H9 (cell line): ENCODE measurements around the gene CLPX. TPM values are rescaled to one million over a fixed set of nuclear protein-coding genes. Genes with fewer than 3 reads are reported as not detected.
"Not testable (repeated sequence)": the region's sequence is repeated elsewhere in the genome, so short reads cannot be mapped to it uniquely, and the experiment has no call there.

Source experiments
- DNase-seq: peaks from one replicate; pipeline ENCODE4 v3.0.0-alpha.2; 2017
- H2AFZ ChIP-seq: one replicate; pipeline ENCODE4 v1.6.1; 2013; ENCODE audit warnings: mild to moderate bottlenecking, low read length, control low read depth, moderate library complexity
- H2AK5ac ChIP-seq: 2 replicates; pipeline ENCODE4 v1.6.1; 2013; ENCODE audit warnings: low read length, control low read depth, mixed read lengths; ENCODE audit not compliant: insufficient read length
- H2BK120ac ChIP-seq: one replicate; pipeline ENCODE4 v1.6.1; 2013; ENCODE audit warnings: low read depth, mild to moderate bottlenecking, low read length, control low read depth, inconsistent platforms; ENCODE audit not compliant: poor library complexity, severe bottlenecking
- H2BK12ac ChIP-seq: 2 replicates; pipeline ENCODE4 v1.6.1; 2013; ENCODE audit warnings: low read length, control low read depth, mixed read lengths, low read depth; ENCODE audit not compliant: insufficient read length
- H2BK15ac ChIP-seq: 2 replicates; pipeline ENCODE4 v1.6.1; 2013; ENCODE audit warnings: low read depth, low read length, control low read depth
- H2BK20ac ChIP-seq: one replicate; pipeline ENCODE4 v1.6.1; 2013; ENCODE audit warnings: low read depth, mild to moderate bottlenecking, low read length, control low read depth, inconsistent platforms; ENCODE audit not compliant: poor library complexity, severe bottlenecking
- H2BK5ac ChIP-seq: 2 replicates; pipeline ENCODE4 v1.6.1; 2013; ENCODE audit warnings: low read length, control low read depth, mixed read lengths; ENCODE audit not compliant: insufficient read length
- H3K14ac ChIP-seq: 2 replicates; pipeline ENCODE4 v1.6.1; 2013; ENCODE audit warnings: low read length, control low read depth; ENCODE audit not compliant: insufficient read depth
- H3K18ac ChIP-seq: 2 replicates; pipeline ENCODE4 v1.6.1; 2013; ENCODE audit warnings: low read depth, mild to moderate bottlenecking, mixed read lengths, low read length, control low read depth; ENCODE audit not compliant: insufficient read length
- H3K23ac ChIP-seq: 2 replicates; pipeline ENCODE4 v1.6.1; 2013; ENCODE audit warnings: low read length, control low read depth, mixed read lengths, low read depth; ENCODE audit not compliant: insufficient read length
- H3K23me2 ChIP-seq: 2 replicates; pipeline ENCODE4 v1.6.1; 2013; ENCODE audit warnings: low read depth, mild to moderate bottlenecking, mixed read lengths, low read length, control low read depth; ENCODE audit not compliant: insufficient read length, poor library complexity, severe bottlenecking
- H3K27ac ChIP-seq: 2 replicates; pipeline ENCODE4 v1.5.1; 2013; ENCODE audit warnings: low read length, control low read depth, mixed read lengths, low read depth; ENCODE audit not compliant: insufficient read length
- H3K27me3 ChIP-seq: 2 replicates; pipeline ENCODE4 v1.6.1; 2013; ENCODE audit warnings: low read length, control low read depth, inconsistent platforms; ENCODE audit not compliant: insufficient read depth
- H3K4ac ChIP-seq: 2 replicates; pipeline ENCODE4 v1.6.1; 2013; ENCODE audit warnings: low read depth, mild to moderate bottlenecking, control low read depth, inconsistent platforms, low read length, moderate library complexity
- H3K4me1 ChIP-seq: 2 replicates; pipeline ENCODE4 v1.6.1; 2013; ENCODE audit warnings: low read length, control low read depth, inconsistent platforms; ENCODE audit not compliant: insufficient read depth
- H3K4me2 ChIP-seq: 2 replicates; pipeline ENCODE4 v1.6.1; 2013; ENCODE audit warnings: low read length, control low read depth, mixed read lengths; ENCODE audit not compliant: insufficient read length, insufficient read depth
- H3K56ac ChIP-seq: 2 replicates; pipeline ENCODE4 v1.6.1; 2013; ENCODE audit warnings: low read depth, mild to moderate bottlenecking, mixed read lengths, low read length, control low read depth; ENCODE audit not compliant: insufficient read length
- H3K79me1 ChIP-seq: 2 replicates; pipeline ENCODE4 v1.6.1; 2013; ENCODE audit warnings: low read depth, mild to moderate bottlenecking, moderate library complexity, low read length, control low read depth, inconsistent platforms; ENCODE audit not compliant: insufficient read depth, poor library complexity, severe bottlenecking
- H3K79me2 ChIP-seq: 2 replicates; pipeline ENCODE4 v1.6.1; 2013; ENCODE audit warnings: low read length, control low read depth, inconsistent platforms; ENCODE audit not compliant: insufficient read depth
- H3K9ac ChIP-seq: 2 replicates; pipeline ENCODE4 v1.6.1; 2013; ENCODE audit warnings: low read length, control low read depth, mixed read lengths; ENCODE audit not compliant: insufficient read length; ENCODE audit errors: extremely low read depth
- H3K9me3 ChIP-seq: one replicate; pipeline ENCODE4 v1.6.1; 2013; ENCODE audit warnings: low read depth, low read length, inconsistent platforms; ENCODE audit not compliant: control insufficient read depth
- H3T11ph ChIP-seq: one replicate; pipeline ENCODE4 v1.6.1; 2013; ENCODE audit warnings: mild to moderate bottlenecking, low read length, control low read depth, inconsistent platforms
- H4K20me1 ChIP-seq: one replicate; pipeline ENCODE4 v1.6.1; 2013; ENCODE audit not compliant: control insufficient read depth, insufficient read length, insufficient read depth
- H4K5ac ChIP-seq: 2 replicates; pipeline ENCODE4 v1.6.1; 2013; ENCODE audit warnings: low read depth, mild to moderate bottlenecking, mixed read lengths, low read length, control low read depth; ENCODE audit not compliant: insufficient read length
- H4K8ac ChIP-seq: replicated peaks from 2 replicates; pipeline ENCODE4 v1.6.1; 2013; ENCODE audit warnings: low read length, control low read depth, mixed read lengths, low read depth; ENCODE audit not compliant: insufficient read length
- H4K91ac ChIP-seq: 2 replicates; pipeline ENCODE4 v1.6.1; 2013; ENCODE audit warnings: low read depth, mild to moderate bottlenecking, moderate library complexity, mixed read lengths, low read length, control low read depth; ENCODE audit not compliant: insufficient read length
- H3K27ac Mint-ChIP-seq, 3 experiments: 2 replicates in 2 of 3; 3 replicates in 1 of 3; pipeline ENCODE4 v1.8.0; 2020 to 2021; ENCODE audit warnings: mixed read lengths in 3 of 3, mild to moderate bottlenecking in 1 of 3, moderate library complexity in 1 of 3
- H3K27me3 Mint-ChIP-seq: 2 replicates; pipeline ENCODE4 v1.8.0; 2021; ENCODE audit warnings: low read depth, mild to moderate bottlenecking, moderate library complexity, mixed read lengths
- H3K36me3 Mint-ChIP-seq, 3 experiments: 2 replicates in 2 of 3; 3 replicates in 1 of 3; pipeline ENCODE4 v1.8.0; 2020 to 2021; ENCODE audit warnings: low read depth in 3 of 3, mixed read lengths in 3 of 3; ENCODE audit not compliant: insufficient read depth in 1 of 3
- H3K4me1 Mint-ChIP-seq, 2 experiments: 2 replicates each; pipeline ENCODE4 v1.8.0; 2020; ENCODE audit warnings: mixed read lengths in 2 of 2
- H3K4me3 Mint-ChIP-seq, 2 experiments: 2 replicates in 1 of 2; 3 replicates in 1 of 2; pipeline ENCODE4 v1.8.0; 2020 to 2021; ENCODE audit warnings: mild to moderate bottlenecking in 2 of 2, mixed read lengths in 2 of 2, moderate library complexity in 1 of 2
- H3K9me3 Mint-ChIP-seq, 2 experiments: 2 replicates in 1 of 2; 3 replicates in 1 of 2; pipeline ENCODE4 v1.8.0; 2020; ENCODE audit warnings: mild to moderate bottlenecking in 2 of 2, mixed read lengths in 2 of 2, moderate library complexity in 1 of 2
- CTCF ChIP-seq: fragments of 200-600 bp; sonication (generic); conservative IDR thresholded peaks from 3 replicates; pipeline ENCODE4 v1.8.0; 2021; ENCODE audit warnings: antibody characterized with exemption, mild to moderate bottlenecking
- whole genome bisulfite sequencing: extraction: QIAGEN DNeasy Blood & Tissue Kit; methylation state at CpG from one replicate; pipeline ENCODE4 v1.1.7; 2013; ENCODE audit warnings: missing lambda C conversion rate, low lambda C conversion rate, mixed read lengths; ENCODE audit not compliant: insufficient read length; ENCODE audit errors: extremely low coverage; 5-methylcytosine and 5-hydroxymethylcytosine counted together
- total RNA-seq: library from RNA; stranded (reverse); gene quantifications from 2 replicates; pipeline ENCODE4 v1.2.1, GENCODE V29; 2021

CLPX gene
- total RNA-seq, 1 experiment from 2014 or later, result 55.8 TPM

DNA sequence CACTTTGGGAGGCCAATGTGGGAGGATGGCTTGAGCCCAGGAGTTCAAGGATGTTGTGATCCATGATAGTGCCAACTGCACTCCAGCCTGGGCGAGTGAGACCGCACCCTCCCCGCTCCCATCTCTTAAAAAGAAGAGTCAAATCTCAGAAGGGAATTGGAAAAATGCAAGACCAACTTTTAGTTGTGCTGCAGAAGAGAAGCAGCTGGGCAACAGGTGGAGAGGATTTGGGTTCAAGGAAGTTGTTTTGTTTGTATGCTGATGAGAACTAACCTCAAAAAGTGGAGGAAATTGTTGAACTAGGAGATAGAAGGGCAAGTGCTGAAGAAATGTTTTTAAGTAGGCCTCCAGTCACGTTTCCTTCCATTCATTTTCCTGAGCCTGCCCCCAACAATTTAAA, 38.7 kb downstream of the CLPX start:
- no peak for TF ChIP-seq CTCF
- Mint-ChIP-seq H3K4me1 (no peaks in the 10 kb centered on the region), H3K36me3 (peaks cover 0 to 15% (median 6%) of the 10 kb centered on the region in 3 experiments; a peak in 5 of 7 replicates), H3K9me3 (no peaks in the 10 kb centered on the region), H3K27ac (peak overlapping the region in 1 of 3 experiments; percentile 32; a peak in 2 of 7 replicates), H3K4me3 (no peak overlapping the region), H3K27me3 (no peaks in the 10 kb centered on the region)
- Histone ChIP-seq H2AK5ac (no peak overlapping the region), H3K27ac (no peak overlapping the region), H3K23me2 (no peaks in the 10 kb centered on the region), H3K79me1 (no peaks in the 10 kb centered on the region), H2BK5ac (no peak overlapping the region), H3K79me2 (no peaks in the 10 kb centered on the region), H3K23ac (no peak overlapping the region), H3K18ac (no peak overlapping the region), H3K4ac (no peak overlapping the region), H2AFZ (no peak overlapping the region), H2BK20ac (no peak overlapping the region), H2BK120ac (no peak overlapping the region), H3K27me3 (no peaks in the 10 kb centered on the region), H4K8ac (no peak overlapping the region), H3K9me3 (no peaks in the 10 kb centered on the region), H3K56ac (no peak overlapping the region), H4K20me1 (no peaks in the 10 kb centered on the region), H3K4me2 (no peak overlapping the region), H2BK12ac (no peak overlapping the region), H3K14ac (no peak overlapping the region), H3K9ac (no peak overlapping the region), H2BK15ac (no peak overlapping the region), H4K5ac (no peak overlapping the region), H3K4me1 (no peaks in the 10 kb centered on the region), H3T11ph (no peak overlapping the region), H4K91ac (no peak overlapping the region)
- no CpG with 5 or more reads among the region's 4 CpGs for WGBS
- no peak for DNase-seq

DNA sequence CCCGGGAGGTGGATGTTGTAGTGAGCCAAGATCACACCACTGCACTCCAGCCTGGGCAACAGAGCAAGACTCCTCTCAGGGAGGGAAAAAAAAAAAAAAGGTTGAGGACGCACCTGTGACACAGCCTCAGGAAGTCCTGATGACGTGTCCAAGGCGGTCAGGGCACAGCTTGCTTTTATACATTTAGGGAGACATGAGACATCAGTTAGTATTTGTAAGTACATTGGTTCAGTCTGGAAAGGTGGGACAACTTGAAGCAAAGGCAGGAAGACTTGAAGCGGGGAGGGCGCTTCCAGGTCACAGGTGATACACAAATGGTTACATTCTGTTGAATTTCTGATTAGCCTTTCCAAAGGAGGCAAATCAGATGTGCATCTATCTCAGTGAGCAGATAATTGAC, 46.5 kb downstream of the CLPX start:
- H4K20me1 ChIP-seq, H2BK12ac ChIP-seq, H2AK5ac ChIP-seq, H3K4me3 Mint-ChIP-seq, H3K27ac Mint-ChIP-seq, H3K4ac ChIP-seq, H3K56ac ChIP-seq, H4K91ac ChIP-seq, H3K27me3 ChIP-seq, H3K18ac ChIP-seq, H2BK20ac ChIP-seq, H3K9ac ChIP-seq, H3T11ph ChIP-seq, H3K14ac ChIP-seq, H3K27ac ChIP-seq, H4K8ac ChIP-seq, H3K79me1 ChIP-seq, H3K4me2 ChIP-seq, H3K4me1 ChIP-seq, H3K23ac ChIP-seq, DNase-seq, H2BK5ac ChIP-seq, H2BK15ac ChIP-seq, H3K23me2 ChIP-seq, H2BK120ac ChIP-seq, H3K4me1 Mint-ChIP-seq, H2AFZ ChIP-seq, H4K5ac ChIP-seq, H3K79me2 ChIP-seq: not testable (repeated sequence)
- Mint-ChIP-seq H3K27me3 (peaks cover 11% of the 10 kb centered on the region), H3K36me3 (peaks cover 11 to 28% (median 23%) of the 10 kb centered on the region in 3 experiments), H3K9me3 (peaks cover 43 to 45% of the 10 kb centered on the region in 2 experiments)
- WGBS, result no CpG with 5 or more reads among the region's 6 CpGs
- peaks cover 14% of the 10 kb centered on the region for H3K9me3 ChIP-seq
